ENCODE measurements around the gene TJP2.
A peak's percentile ranks its signal among the peaks of the same experiment; 100 is the strongest.
"Not testable (repeated sequence)": the region's sequence is repeated elsewhere in the genome, so short reads cannot be mapped to it uniquely, and the experiment has no call there.

TJP2 gene

DNA sequence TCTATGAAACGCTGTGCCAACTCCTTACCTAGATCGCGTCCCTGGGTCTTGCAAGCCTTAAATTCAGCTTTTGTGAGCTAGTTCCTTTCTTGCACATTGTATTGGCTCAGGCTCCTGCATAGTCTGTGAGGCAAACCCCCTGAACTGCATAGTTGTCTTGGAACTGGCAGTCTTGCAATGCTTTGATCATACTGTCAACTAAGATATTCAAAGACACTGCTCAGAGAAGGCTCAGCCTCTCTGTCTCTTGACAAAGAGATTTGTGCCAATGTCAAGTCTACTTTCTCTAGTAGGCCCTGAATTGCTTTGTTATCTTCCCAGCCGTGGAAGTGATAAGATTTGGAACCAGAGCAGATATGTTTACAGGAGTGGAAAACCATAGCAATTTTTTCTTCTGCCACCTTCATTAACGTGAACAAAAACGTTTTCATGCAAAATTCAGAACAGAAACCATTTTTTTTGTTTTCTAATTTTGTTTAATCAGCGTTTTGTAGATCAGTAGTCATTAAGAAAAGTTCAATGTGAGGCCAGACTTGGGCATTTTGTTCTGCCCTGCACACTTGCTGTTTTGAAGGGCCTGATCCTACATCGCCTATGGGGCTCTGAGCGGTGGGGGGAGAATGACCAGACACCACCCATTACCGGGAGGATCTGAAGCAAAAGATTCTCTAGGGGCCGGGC is 123.4 kb downstream of the TJP2 start:
- no peak for DNase-seq

- DNase-seq: no peak
Observed at GRCh38 chr9:69299315-69299714, 125.2 kb downstream of the TJP2 start.

DNA sequence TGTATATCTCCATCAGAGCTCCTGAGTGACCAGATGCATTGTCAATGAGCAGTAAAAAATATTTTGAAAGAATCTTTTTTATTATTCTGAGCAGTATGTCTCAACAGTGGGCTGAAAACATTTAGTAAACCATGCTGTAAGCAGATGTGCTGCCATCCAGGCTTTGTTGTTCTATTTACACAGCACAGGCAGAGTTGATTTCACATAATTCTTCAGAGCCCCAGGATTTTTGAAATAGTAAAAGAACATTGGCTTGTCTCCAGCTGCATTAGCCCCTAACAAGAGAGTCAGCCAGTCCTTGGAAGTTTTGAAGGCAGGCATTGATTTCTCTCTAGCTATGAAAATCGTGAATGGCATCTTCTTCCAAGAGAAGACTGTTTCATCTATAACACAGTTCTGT is 125.7 kb downstream of the TJP2 start:
- no peak for DNase-seq

DNA sequence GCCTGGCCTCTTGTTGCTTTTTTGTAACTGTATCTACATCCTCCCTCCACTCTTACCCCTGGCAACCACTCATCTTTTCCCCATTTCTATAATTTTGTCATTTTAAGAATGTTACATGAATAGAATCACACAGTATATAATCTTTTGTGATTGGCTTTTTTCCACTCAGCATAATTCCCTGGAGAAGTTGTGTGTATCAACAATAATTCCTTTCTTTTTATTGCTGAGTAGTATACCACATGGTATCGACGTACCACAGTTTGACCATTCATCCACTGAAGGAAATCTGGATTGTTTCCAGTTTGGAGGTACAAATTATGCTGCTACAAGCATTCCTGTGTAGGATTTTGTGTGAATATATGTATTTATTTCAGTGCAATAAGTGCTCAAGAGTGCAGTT is 129.3 kb downstream of the TJP2 start:
- no peak for DNase-seq

DNA sequence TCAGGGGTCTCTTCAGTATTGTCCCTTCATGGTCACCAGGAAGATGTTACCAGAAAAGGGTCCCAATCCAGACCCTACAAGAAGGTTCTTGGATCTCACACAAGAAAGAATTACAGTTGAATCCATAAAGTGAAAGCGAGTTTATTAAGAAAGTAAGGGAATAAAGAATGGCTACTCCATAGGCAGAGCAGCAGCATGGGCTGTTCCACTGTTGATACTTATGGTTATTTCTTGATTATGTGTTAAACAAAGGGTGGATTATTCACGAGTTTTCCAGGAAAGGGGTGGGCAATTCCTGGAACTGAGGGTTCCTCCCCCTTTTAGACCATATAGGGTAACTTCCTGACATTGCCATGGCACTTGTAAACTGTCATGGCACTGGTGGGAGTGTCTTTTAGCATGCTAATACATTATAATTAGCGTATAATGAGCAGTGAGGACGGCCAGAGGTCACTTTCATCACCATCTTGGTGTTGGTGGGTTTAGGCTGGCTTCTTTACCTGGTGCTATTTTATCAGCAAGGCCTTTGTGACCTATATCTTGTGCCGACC is 132.9 kb downstream of the TJP2 start:
- DNase-seq: not testable (repeated sequence)

GRCh38 chr9:69307446-69308205 is 133.5 kb downstream of the TJP2 start:
- DNase-seq: no peak

- DNase-seq: no peak
Observed at GRCh38 chr9:69308206-69308931, 134.3 kb downstream of the TJP2 start.

GRCh38 chr9:69313175-69313574 is 139.1 kb downstream of the TJP2 start:
- no peak for DNase-seq

- DNase-seq: no peak
Observed at GRCh38 chr9:69314547-69314946, 140.5 kb downstream of the TJP2 start.

GRCh38 chr9:69317081-69317480 is 143.0 kb downstream of the TJP2 start:
- no peak for DNase-seq

- peak; percentile 64 for DNase-seq
Observed at GRCh38 chr9:69317894-69318293, 143.8 kb downstream of the TJP2 start.

- DNase-seq: no peak
Observed at GRCh38 chr9:69319324-69320025, 145.4 kb downstream of the TJP2 start.

DNA sequence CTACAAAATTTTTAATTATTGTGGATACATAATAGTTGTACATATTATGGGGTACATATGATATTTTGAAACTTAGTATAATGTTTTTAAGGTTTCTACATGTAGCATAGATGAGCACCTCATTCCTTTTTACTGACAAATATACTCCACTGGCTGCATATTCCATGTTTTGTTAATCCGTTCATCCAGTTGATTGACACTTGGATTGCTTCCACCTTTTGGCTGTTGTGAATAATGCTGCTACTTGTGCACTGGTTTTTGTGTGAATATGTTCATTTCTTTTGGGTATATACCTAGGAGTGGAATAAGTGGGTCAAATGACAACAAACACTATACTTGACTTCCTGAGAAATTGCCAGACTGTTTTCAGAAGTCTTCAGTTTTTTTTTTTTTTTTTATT is 148.2 kb downstream of the TJP2 start:
- DNase-seq: no peak

- DNase-seq: no peak
Observed at GRCh38 chr9:69323861-69324260, 149.8 kb downstream of the TJP2 start.

All from stimulated activated CD4-positive, alpha-beta T cell treated with anti-CD3 and anti-CD28 coated beads, Interleukin-1b, Interleukin-23, amount 100 ng/mL, for 48 hours (primary cell).